T-cell (primary cell): ENCODE measurements around the gene ARHGEF38. TPM values are rescaled to one million over a fixed set of nuclear protein-coding genes. Genes with fewer than 3 reads are reported as not detected.
A peak's percentile ranks its signal among the peaks of the same experiment; 100 is the strongest.

ENCODE experiments used
- ATAC-seq, 4 experiments: fragments of 200-7000 bp in 3 of 4; fragments of 150-1000 bp in 1 of 4; cut with Tn5 transposase; replicated peaks in 1 of 4; 1 replicate in 3 of 4; 2 replicates in 1 of 4; pipeline ENCODE4 v1.10.0; 2021; ENCODE audit warnings: moderate library complexity in 3 of 4, mild to moderate bottlenecking in 2 of 4, moderate number of reproducible peaks in 1 of 4
- CTCF ChIA-PET, 2 donors: fragments of 300-600 bp; sonication (Branson Sonifier 250); formaldehyde crosslinking; loops; one replicate each; lab custom pipeline; 2022; ENCODE audit warnings: antibody characterized with exemption in 2 of 2; lab: Charles Lee
- POLR2A ChIA-PET, 2 donors: fragments of 300-600 bp; sonication (Branson Sonifier 250); formaldehyde crosslinking; loops; one replicate each; lab custom pipeline; 2022; ENCODE audit warnings: antibody characterized with exemption in 2 of 2; lab: Charles Lee
- DNase-seq, 35 experiments: peaks; one replicate each; pipeline versions ENCODE4 v3.0.0 to v3.0.0-alpha.2; 2013 to 2023
- H3K27ac ChIP-seq: one replicate; pipeline ENCODE4 v1.5.1; 2013; ENCODE audit warnings: low read length
- H3K27me3 ChIP-seq, 2 experiments: replicated peaks in 1 of 2; 1 replicate in 1 of 2; 2 replicates in 1 of 2; pipeline versions ENCODE4 v1.6.1 to v1.7.0; 2013; ENCODE audit warnings: low read length in 1 of 2, mixed read lengths in 1 of 2; ENCODE audit not compliant: control insufficient read depth in 2 of 2, insufficient read depth in 2 of 2; ENCODE audit errors: extremely low read depth in 1 of 2
- H3K36me3 ChIP-seq, 2 donors: 1 replicate in 1 of 2; 2 replicates in 1 of 2; pipeline versions ENCODE4 v1.6.1 to v1.7.0; 2013; ENCODE audit warnings: low read length in 1 of 2; ENCODE audit not compliant: control insufficient read depth in 2 of 2, insufficient read depth in 1 of 2; ENCODE audit errors: extremely low read depth in 1 of 2
- H3K4me1 ChIP-seq, 2 experiments: 1 replicate in 1 of 2; 2 replicates in 1 of 2; pipeline versions ENCODE4 v1.6.1 to v1.7.0; 2013; ENCODE audit warnings: low read length in 2 of 2, mixed read lengths in 1 of 2; ENCODE audit not compliant: insufficient read depth in 2 of 2, control insufficient read depth in 1 of 2; ENCODE audit errors: extremely low read depth in 1 of 2
- H3K4me3 ChIP-seq, 2 donors: 1 replicate in 1 of 2; 2 replicates in 1 of 2; pipeline versions ENCODE4 v1.5.1 to v1.7.0; 2013; ENCODE audit warnings: mild to moderate bottlenecking in 2 of 2, low read length in 1 of 2, moderate library complexity in 1 of 2; ENCODE audit not compliant: control insufficient read depth in 1 of 2; ENCODE audit errors: extremely low read depth in 1 of 2
- H3K9me3 ChIP-seq: 2 replicates; pipeline ENCODE4 v1.7.0; 2013
- H3K27ac Mint-ChIP-seq, 2 donors: one replicate each; pipeline ENCODE4 v1.8.0; 2020 to 2021; ENCODE audit warnings: mild to moderate bottlenecking in 2 of 2, mixed read lengths in 2 of 2
- H3K27me3 Mint-ChIP-seq, 2 donors: one replicate each; pipeline ENCODE4 v1.8.0; 2021 to 2022; ENCODE audit warnings: mixed read lengths in 2 of 2
- H3K36me3 Mint-ChIP-seq: one replicate; pipeline ENCODE4 v1.8.0; 2021; ENCODE audit warnings: mixed read lengths
- H3K4me1 Mint-ChIP-seq, 3 donors: one replicate each; pipeline ENCODE4 v1.8.0; 2020 to 2022; ENCODE audit warnings: mixed read lengths in 3 of 3, mild to moderate bottlenecking in 1 of 3
- H3K4me3 Mint-ChIP-seq, 3 donors: one replicate each; pipeline ENCODE4 v1.8.0; 2020 to 2022; ENCODE audit warnings: mild to moderate bottlenecking in 3 of 3, mixed read lengths in 3 of 3, moderate library complexity in 3 of 3
- H3K9me3 Mint-ChIP-seq, 3 donors: one replicate each; pipeline ENCODE4 v1.8.0; 2020 to 2022; ENCODE audit warnings: mixed read lengths in 3 of 3
- WGBS: methylation state at CpG from one replicate; pipeline ENCODE4 v1.1.5; 2013; ENCODE audit warnings: missing lambda C conversion rate; ENCODE audit not compliant: insufficient coverage; 5-methylcytosine and 5-hydroxymethylcytosine counted together
- total RNA-seq, 35 experiments: library from RNA in 6 of 35; stranded (reverse) in 6 of 35; fragments of 120-200 nt in 1 of 35; gene quantifications; one replicate each; pipeline versions ENCODE4 v1.2.1 to v1.2.4 and lab custom pipeline; 2013 to 2026

The ARHGEF38 gene, protein sequence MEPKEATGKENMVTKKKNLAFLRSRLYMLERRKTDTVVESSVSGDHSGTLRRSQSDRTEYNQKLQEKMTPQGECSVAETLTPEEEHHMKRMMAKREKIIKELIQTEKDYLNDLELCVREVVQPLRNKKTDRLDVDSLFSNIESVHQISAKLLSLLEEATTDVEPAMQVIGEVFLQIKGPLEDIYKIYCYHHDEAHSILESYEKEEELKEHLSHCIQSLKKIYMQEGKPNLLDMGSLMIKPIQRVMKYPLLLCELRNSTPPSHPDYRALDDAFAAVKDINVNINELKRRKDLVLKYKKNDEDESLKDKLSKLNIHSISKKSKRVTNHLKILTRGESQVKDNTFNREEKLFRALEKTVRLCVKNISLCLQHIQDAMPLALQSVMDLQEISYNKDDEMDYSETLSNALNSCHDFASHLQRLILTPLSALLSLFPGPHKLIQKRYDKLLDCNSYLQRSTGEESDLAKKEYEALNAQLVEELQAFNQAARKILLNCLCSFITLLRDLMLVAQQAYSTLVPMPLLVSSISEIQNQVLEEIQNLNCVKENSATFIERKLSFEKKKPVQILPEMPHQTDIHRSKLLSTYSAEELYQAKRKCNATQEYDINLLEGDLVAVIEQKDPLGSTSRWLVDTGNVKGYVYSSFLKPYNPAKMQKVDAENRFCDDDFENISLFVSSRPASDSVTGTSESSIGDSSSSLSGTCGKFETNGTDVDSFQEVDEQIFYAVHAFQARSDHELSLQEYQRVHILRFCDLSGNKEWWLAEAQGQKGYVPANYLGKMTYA
- total RNA-seq (not detected), total RNA-seq (lab: John Stamatoyannopoulos, UW) (0 to 0.06 (median 0) reads per million in 29 experiments)
- 0.07 TPM for total RNA-seq (2013)

DNA sequence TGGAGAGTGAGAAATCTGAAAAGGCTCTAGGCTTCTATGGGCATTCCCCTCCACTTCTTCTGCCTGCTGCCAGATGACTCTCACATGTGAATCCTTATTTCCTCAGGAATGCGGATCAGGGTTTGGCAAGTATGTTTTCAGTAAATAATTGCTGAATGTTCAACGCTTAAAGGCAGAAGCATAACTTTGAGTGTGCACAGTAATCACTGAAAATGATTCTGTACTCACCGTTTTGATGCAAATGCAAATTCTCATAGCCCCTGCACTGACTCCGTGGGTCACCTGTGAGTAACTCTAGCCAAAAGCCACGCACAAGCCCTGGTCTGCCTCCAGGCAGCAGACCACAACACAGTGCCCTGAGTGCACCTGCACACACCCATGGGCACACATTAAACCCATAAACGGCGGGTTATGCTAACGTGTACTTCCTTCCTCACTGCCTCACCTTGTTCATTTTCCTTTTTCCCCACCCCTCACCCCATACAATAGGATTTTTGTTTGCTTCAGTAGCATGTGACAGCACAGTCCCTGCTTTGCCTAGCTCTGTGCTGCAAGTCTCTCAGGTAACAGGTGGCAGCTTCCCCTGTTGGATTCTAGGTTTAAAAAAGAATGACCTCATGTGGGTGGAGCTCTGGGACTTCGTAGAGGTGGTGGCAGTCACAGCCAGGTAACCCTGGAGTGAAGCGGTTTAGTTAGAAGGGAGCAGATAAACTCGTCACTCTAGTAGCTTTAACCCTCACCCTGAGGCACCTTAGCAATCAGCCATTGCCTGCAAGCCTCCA, at the start of gene ARHGEF38:
Gene ARHGEF38 (plus strand): TSS at position 656 of the 782 bp plus-strand sequence. CDS start 146 bp downstream, outside the sequence.
- Mint-ChIP-seq H3K9me3 (no peaks in the 10 kb centered on the region), H3K4me3 (no peak within 1 kb of the TSS), H3K4me1 (peaks cover 0 to 6% (median 3%) of the 10 kb centered on the region in 3 donors), H3K27ac (no peak within 1 kb of the TSS), H3K36me3 (no peaks in the 10 kb centered on the region), H3K27me3 (peaks cover 3 to 4% of the 10 kb centered on the region in 2 donors)
- ChIA-PET POLR2A (no interaction called here), CTCF (interaction anchor here in 1 of 2 donors (0.6 kb wide), 1 partner anchor 935 kb away, joined by 3 read pairs; no protein-coding TSS in a partner anchor)
- Histone ChIP-seq H3K27me3 (no peaks in the 10 kb centered on the region), H3K27ac (no peak within 1 kb of the TSS), H3K9me3 (no peaks in the 10 kb centered on the region), H3K4me1 (peaks cover 0 to 6% of the 10 kb centered on the region in 2 experiments), H3K4me3 (no peak within 1 kb of the TSS), H3K36me3 (no peaks in the 10 kb centered on the region)
- ATAC-seq (peak in 1 of 4 experiments; percentile 15), DNase-seq (peak in 1 of 35 experiments; percentile 1)
- WGBS, result 30% methylated on average over 9 of the region's 11 CpGs

DNA sequence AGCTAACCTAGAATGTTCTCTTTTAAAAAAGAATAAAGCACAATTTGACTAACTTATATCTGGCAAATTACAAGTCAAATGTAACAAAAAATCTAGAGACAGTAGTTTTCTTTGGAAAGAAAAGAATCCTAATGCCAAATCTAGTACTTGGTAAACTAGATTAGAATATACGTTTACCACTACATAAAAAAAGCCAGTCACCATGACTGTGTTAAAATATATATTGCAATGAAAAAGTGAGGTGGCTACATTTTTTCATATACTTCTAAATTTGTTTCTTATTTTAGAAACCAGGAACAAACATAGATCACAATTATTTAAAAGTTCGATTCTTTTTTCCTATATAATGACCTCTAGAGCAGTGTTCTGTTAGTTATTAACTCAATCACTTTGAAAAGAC, 48.9 kb upstream of the ARHGEF38 start:
- Histone ChIP-seq H3K4me1 (no peaks in the 10 kb centered on the region), H3K9me3 (no peaks in the 10 kb centered on the region), H3K36me3 (no peaks in the 10 kb centered on the region), H3K4me3 (no peak overlapping the region), H3K27ac (no peak overlapping the region), H3K27me3 (peaks cover 0 to 4% of the 10 kb centered on the region in 2 experiments)
- no peaks in the 10 kb centered on the region for H3K9me3 Mint-ChIP-seq
- no peaks in the 10 kb centered on the region for H3K4me1 Mint-ChIP-seq
- ChIA-PET POLR2A (interaction anchor here in 1 of 2 donors (0.6 kb wide), 1 partner anchor 455 kb away, joined by 3 read pairs; no protein-coding TSS in a partner anchor), CTCF (no interaction called here)
- ATAC-seq (no peak), DNase-seq (no peak)
- no peaks in the 10 kb centered on the region for H3K27me3 Mint-ChIP-seq
- H3K4me3 Mint-ChIP-seq, result no peak overlapping the region
- H3K27ac Mint-ChIP-seq, result no peak overlapping the region
- H3K36me3 Mint-ChIP-seq, result no peaks in the 10 kb centered on the region
- no CpG with 5 or more reads among the region's 2 CpGs for WGBS

DNA sequence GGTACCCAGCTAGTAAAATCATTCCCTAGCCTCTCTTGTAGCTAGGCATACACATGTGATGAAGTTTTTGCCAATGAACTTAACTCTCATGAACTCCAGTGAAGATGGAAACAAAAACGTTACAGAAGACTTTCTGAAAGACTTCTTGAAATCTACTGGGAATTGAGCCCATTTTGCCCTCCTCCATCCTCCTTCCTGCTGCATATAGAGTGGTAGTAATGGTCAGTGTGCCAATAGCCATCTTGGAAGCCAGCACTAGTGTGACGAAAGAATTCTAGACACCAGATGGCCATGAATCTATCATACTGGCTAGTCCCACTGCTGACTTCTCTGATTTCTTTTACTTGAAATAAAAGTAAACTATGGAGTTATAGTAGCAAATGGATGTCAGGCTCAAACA, 47.7 kb upstream of the ARHGEF38 start:
- WGBS, result no CpG with 5 or more reads among the region's 2 CpGs
- Histone ChIP-seq H3K27me3 (peaks cover 0 to 4% of the 10 kb centered on the region in 2 experiments), H3K27ac (no peak overlapping the region), H3K36me3 (no peaks in the 10 kb centered on the region), H3K4me3 (no peak overlapping the region), H3K4me1 (no peaks in the 10 kb centered on the region), H3K9me3 (no peaks in the 10 kb centered on the region)
- CTCF ChIA-PET, result no interaction called here
- DNase-seq (no peak), ATAC-seq (no peak)
- POLR2A ChIA-PET, result no interaction called here
- no peak overlapping the region for H3K27ac Mint-ChIP-seq
- H3K36me3 Mint-ChIP-seq, result no peaks in the 10 kb centered on the region
- no peaks in the 10 kb centered on the region for H3K4me1 Mint-ChIP-seq
- no peaks in the 10 kb centered on the region for H3K9me3 Mint-ChIP-seq
- no peaks in the 10 kb centered on the region for H3K27me3 Mint-ChIP-seq
- no peak overlapping the region for H3K4me3 Mint-ChIP-seq

DNA sequence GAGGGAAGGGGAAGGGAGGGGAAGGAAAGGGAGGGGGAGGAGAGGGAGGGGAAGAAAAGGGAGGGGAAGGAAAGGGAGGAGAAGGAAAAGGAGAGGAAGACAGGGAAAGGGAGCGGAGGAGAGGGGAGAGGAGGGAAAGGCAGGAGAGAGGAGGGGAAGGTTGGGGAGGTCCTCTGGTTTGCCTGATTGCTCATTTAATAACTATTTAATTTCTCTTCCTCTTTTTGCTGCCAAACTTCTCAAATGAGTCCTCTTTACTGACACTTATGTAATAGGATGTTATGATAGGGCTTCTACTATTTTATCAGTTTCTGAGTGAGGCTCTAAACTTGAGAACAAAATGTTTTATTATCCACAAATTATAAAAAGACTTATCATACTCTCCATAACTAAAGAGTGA, 43.1 kb upstream of the ARHGEF38 start:
- Histone ChIP-seq H3K27ac (no peak overlapping the region), H3K27me3 (no peaks in the 10 kb centered on the region), H3K9me3 (no peaks in the 10 kb centered on the region), H3K36me3 (no peaks in the 10 kb centered on the region), H3K4me3 (no peak overlapping the region), H3K4me1 (no peaks in the 10 kb centered on the region)
- Mint-ChIP-seq H3K27me3 (peaks cover 3 to 18% of the 10 kb centered on the region in 2 donors), H3K4me3 (no peak overlapping the region), H3K27ac (no peak overlapping the region), H3K36me3 (no peaks in the 10 kb centered on the region), H3K4me1 (no peaks in the 10 kb centered on the region), H3K9me3 (peaks cover 0 to 11% (median 9%) of the 10 kb centered on the region in 3 donors)
- no peak for ATAC-seq
- WGBS, result no CpG with 5 or more reads among the region's 1 CpG
- POLR2A ChIA-PET, result no interaction called here
- no peak for DNase-seq
- CTCF ChIA-PET, result no interaction called here

DNA sequence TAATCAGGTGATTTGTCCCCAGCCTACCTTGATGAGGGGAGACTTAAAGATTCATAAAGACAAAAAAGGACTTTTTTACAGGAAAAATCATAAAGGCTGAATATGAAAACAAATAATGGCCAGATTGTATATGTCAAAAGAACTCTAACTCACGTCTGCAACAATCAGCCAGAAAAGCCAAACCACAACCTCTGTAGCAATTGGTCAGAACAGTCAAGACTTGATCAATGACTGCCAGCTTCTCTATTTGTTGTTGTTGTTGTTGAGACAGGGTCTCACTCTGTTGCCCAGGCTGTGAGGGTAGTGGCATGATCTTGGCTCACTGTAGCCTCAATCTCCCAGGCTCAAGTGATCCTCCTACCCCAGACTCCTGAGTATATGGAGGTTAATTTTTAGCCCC, 42.7 kb upstream of the ARHGEF38 start:
- no peaks in the 10 kb centered on the region for H3K36me3 Mint-ChIP-seq
- Histone ChIP-seq H3K27me3 (no peaks in the 10 kb centered on the region), H3K9me3 (no peaks in the 10 kb centered on the region), H3K36me3 (no peaks in the 10 kb centered on the region), H3K4me1 (no peaks in the 10 kb centered on the region), H3K4me3 (no peak overlapping the region), H3K27ac (no peak overlapping the region)
- no peaks in the 10 kb centered on the region for H3K4me1 Mint-ChIP-seq
- H3K27me3 Mint-ChIP-seq, result peaks cover 3 to 18% of the 10 kb centered on the region in 2 donors
- no peak overlapping the region for H3K4me3 Mint-ChIP-seq
- ChIA-PET CTCF (no interaction called here), POLR2A (no interaction called here)
- H3K27ac Mint-ChIP-seq, result no peak overlapping the region
- ATAC-seq, result no peak
- WGBS, result no CpG with 5 or more reads among the region's 1 CpG
- H3K9me3 Mint-ChIP-seq, result peaks cover 0 to 11% (median 10%) of the 10 kb centered on the region in 3 donors
- no peak for DNase-seq

DNA sequence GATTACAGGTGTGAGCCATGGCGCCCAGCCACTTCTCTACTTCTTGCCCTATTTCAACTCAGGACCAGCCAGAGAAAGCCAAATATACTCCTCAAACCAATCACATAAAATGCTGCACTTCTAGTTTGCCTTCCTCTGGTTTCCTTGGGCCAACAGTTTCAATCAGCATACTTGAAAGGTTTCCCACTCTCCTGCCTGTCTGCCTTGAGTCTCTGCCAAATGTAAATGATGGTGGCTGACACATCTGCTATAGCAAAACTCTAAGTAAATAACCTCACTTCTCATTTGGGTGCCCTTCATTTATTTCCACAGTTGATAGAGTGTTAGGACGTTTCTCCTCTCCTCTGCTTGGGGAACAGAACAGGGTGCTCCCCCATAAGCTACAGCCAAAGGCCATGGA, 42.2 kb upstream of the ARHGEF38 start:
- DNase-seq, result no peak
- 100% methylated on average over 1 of the region's 2 CpGs for WGBS
- no peak for ATAC-seq
- Histone ChIP-seq H3K27ac (no peak overlapping the region), H3K4me3 (no peak overlapping the region), H3K27me3 (no peaks in the 10 kb centered on the region), H3K36me3 (no peaks in the 10 kb centered on the region), H3K4me1 (no peaks in the 10 kb centered on the region), H3K9me3 (no peaks in the 10 kb centered on the region)
- H3K9me3 Mint-ChIP-seq, result peaks cover 0 to 11% (median 10%) of the 10 kb centered on the region in 3 donors
- H3K27ac Mint-ChIP-seq, result no peak overlapping the region
- H3K27me3 Mint-ChIP-seq, result peaks cover 3 to 18% of the 10 kb centered on the region in 2 donors
- ChIA-PET CTCF (no interaction called here), POLR2A (no interaction called here)
- H3K36me3 Mint-ChIP-seq, result no peaks in the 10 kb centered on the region
- H3K4me3 Mint-ChIP-seq, result no peak overlapping the region
- H3K4me1 Mint-ChIP-seq, result no peaks in the 10 kb centered on the region
